ES-I3 (cell line): Measurements from ENCODE around the gene MORN1.

Experiments
- H3K36me3 ChIP-seq: 2 replicates; pipeline ENCODE4 v1.6.1; 2013; ENCODE audit warnings: mild to moderate bottlenecking, low read length, control low read depth, moderate library complexity; ENCODE audit not compliant: insufficient read depth
- H3K4me1 ChIP-seq: 2 replicates; pipeline ENCODE4 v1.6.1; 2013; ENCODE audit warnings: mild to moderate bottlenecking, control low read depth, low read length; ENCODE audit not compliant: insufficient read depth
- H3K9ac ChIP-seq: 2 replicates; pipeline ENCODE4 v1.6.1; 2013; ENCODE audit warnings: low read depth, mild to moderate bottlenecking, low read length, moderate library complexity
- H3K9me3 ChIP-seq: 2 replicates; pipeline ENCODE4 v1.6.1; 2013; ENCODE audit warnings: mild to moderate bottlenecking, low read length, moderate library complexity; ENCODE audit not compliant: control insufficient read depth, insufficient read depth

MORN1 gene

GRCh38 chr1:2313651-2314261, 77.6 kb downstream of the MORN1 start:
- Histone ChIP-seq H3K4me1 (peaks cover 20% of the 10 kb centered on the region; the same call in 1 of the 2 replicates), H3K9ac (peak overlapping the region; percentile 69), H3K36me3 (no peaks in the 10 kb centered on the region), H3K9me3 (no peaks in the 10 kb centered on the region)

GRCh38 chr1:2312515-2313301, 78.6 kb downstream of the MORN1 start:
- Histone ChIP-seq H3K4me1 (peaks cover 20% of the 10 kb centered on the region; the same call in 1 of the 2 replicates), H3K9me3 (no peaks in the 10 kb centered on the region), H3K36me3 (peaks cover 10% of the 10 kb centered on the region), H3K9ac (no peak overlapping the region)

GRCh38 chr1:2312160-2312514, 79.2 kb downstream of the MORN1 start:
- peaks cover 16% of the 10 kb centered on the region for H3K36me3 ChIP-seq
- no peak overlapping the region for H3K9ac ChIP-seq
- peaks cover 18% of the 10 kb centered on the region; the same call in 1 of the 2 replicates for H3K4me1 ChIP-seq

DNA sequence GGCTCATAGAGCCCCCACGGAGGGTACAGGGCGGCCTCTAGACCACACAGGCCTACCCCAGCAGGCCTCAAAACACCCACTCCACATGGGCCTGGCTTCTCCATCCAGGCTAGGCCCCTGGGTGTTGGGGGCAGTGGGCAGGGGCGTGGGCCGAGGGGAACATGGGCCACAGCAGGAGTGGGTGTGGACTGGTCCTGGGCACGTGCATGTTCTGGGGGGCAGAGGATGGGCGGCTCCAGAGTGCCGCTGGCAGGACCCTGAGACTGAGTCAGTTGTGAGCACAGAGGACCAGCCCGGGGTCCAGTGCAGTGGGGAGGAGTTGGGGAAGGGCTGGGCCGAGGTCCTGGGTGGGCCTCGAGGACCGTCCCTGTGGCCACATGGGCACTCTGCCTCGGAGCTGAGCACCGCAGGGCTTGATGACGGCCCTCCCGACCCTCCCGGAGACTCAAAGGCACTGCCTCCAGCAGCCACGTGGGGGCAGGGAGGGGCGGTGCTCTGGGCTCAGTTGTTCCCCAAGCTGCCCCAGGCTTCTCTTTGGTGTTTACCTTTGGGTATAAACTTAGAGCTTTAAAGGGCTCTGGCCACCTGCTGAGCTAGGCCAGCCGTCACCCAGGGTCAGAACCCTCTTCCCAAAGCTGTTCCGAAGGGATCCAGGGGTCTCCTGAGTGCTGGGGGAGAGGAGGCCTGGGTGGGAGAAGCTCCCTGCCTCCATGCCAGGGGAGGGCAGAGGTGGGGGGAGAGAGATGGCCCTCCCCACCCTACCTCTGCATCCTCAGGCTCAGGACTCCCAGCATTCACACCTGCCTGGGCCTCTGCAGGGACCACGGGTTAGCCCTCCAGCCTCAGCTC, 79.9 kb downstream of the MORN1 start:
- Histone ChIP-seq H3K4me1 (peaks cover 13% of the 10 kb centered on the region; the same call in 1 of the 2 replicates), H3K36me3 (peaks cover 18% of the 10 kb centered on the region), H3K9ac (no peak overlapping the region)

More at GRCh38 chr1:2312160-2312514, 79.2 kb downstream of the MORN1 start:
- H3K9me3 ChIP-seq: no peaks in the 10 kb centered on the region

DNA sequence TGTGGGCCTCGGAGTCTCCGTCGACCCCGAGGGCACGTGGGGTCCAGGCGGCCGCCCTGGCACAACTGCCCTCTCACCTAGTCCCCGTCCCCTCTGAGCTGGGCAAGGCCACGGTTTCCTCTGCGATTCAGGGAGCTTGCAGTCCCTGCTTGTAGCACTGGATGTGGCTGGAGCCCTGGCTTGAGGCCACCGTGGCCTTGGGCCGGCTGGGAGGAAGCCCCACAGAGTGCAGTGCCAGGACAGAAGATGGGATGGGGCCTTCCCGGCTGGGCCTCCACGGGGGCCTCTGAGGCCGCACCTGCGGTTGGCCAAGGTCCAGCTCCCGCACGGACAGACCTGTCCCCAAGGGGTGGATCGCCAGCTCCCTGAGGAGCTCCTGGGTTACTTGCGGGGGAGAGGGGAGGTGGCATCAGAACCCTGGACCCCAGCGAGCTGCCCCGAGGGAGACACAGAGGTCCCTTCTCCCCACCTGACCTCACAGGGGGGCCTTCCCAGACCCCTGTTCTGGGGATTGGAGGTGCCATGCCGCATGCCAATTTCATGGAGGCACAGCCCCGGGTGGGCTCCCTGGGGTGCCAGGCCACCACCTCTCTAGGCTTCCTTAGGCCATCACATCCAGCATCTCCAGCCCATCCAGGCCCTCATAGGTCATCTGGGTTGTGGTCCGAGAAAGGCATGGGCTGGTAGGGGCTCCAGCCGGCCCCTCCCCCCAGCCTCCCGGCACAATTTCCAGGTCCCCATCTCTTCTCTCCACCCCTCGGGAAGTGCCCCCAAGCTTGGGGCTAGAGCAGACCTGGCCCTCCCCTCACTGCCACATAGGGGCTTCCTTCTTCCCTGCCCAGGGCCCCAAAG, 80.8 kb downstream of the MORN1 start:
- H3K9ac ChIP-seq: no peak overlapping the region
- H3K36me3 ChIP-seq: peaks cover 18% of the 10 kb centered on the region
- H3K9me3 ChIP-seq: no peaks in the 10 kb centered on the region
- peaks cover 13% of the 10 kb centered on the region; the same call in 1 of the 2 replicates for H3K4me1 ChIP-seq

More for the DNA sequence above, 79.9 kb downstream of the MORN1 start:
- H3K9me3 ChIP-seq: no peaks in the 10 kb centered on the region

- H3K36me3 ChIP-seq: peaks cover 18% of the 10 kb centered on the region
- no peak overlapping the region for H3K9ac ChIP-seq
- H3K4me1 ChIP-seq: peaks cover 12% of the 10 kb centered on the region; the same call in 1 of the 2 replicates
- no peaks in the 10 kb centered on the region for H3K9me3 ChIP-seq
Measured at GRCh38 chr1:2308844-2309243, 82.5 kb downstream of the MORN1 start.

DNA sequence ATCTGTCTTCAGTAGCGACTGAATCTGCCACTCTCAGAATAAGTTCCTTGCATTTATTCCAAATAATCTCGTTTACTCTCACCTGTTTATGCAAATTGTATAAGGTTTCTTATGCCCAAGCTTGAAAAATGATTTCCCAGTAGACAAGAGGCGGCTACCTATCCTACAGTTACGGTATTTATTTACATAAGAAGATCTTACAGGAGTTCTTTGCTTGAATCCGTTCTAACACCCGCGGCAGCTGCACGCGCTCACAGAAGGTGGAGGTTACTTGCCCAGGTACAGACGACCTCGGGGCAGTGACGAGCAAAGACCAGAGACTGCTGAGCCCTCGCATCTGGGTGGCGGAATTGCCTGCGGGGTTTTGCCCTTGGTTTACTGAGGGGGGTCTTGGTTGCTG, 83.4 kb downstream of the MORN1 start:
- no peak overlapping the region for H3K9ac ChIP-seq
- peaks cover 9% of the 10 kb centered on the region; the same call in 1 of the 2 replicates for H3K4me1 ChIP-seq
- peaks cover 18% of the 10 kb centered on the region for H3K36me3 ChIP-seq
- H3K9me3 ChIP-seq: no peaks in the 10 kb centered on the region

DNA sequence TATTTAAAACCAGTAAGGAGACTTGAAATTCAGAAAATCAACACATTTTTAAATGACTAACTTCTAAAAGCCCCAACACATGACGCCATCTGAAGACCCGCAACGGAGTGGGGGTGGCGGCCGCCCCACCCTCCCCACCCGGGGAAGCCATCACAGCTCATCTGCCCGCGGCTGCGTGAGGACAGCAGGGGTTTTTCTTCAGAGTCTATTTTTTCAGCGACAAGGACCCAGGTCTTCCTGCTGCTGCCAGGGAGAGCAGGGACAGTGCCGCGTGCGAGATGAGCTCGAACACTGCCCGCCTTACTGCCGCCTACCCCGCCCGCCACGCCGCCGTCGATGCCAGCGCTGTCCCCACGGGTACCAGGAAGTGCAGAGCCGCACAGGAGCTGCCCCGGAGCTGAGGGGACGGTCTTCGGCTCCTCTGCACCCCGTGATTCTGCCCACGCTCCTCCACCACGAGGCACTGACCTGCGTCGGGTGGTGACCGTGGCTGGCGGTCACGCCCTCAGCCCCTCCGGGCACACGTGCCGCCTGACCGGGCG, 84.2 kb downstream of the MORN1 start:
- peaks cover 20% of the 10 kb centered on the region for H3K36me3 ChIP-seq
- peaks cover 9% of the 10 kb centered on the region; the same call in 1 of the 2 replicates for H3K4me1 ChIP-seq
- H3K9me3 ChIP-seq: no peaks in the 10 kb centered on the region
- no peak overlapping the region for H3K9ac ChIP-seq

DNA sequence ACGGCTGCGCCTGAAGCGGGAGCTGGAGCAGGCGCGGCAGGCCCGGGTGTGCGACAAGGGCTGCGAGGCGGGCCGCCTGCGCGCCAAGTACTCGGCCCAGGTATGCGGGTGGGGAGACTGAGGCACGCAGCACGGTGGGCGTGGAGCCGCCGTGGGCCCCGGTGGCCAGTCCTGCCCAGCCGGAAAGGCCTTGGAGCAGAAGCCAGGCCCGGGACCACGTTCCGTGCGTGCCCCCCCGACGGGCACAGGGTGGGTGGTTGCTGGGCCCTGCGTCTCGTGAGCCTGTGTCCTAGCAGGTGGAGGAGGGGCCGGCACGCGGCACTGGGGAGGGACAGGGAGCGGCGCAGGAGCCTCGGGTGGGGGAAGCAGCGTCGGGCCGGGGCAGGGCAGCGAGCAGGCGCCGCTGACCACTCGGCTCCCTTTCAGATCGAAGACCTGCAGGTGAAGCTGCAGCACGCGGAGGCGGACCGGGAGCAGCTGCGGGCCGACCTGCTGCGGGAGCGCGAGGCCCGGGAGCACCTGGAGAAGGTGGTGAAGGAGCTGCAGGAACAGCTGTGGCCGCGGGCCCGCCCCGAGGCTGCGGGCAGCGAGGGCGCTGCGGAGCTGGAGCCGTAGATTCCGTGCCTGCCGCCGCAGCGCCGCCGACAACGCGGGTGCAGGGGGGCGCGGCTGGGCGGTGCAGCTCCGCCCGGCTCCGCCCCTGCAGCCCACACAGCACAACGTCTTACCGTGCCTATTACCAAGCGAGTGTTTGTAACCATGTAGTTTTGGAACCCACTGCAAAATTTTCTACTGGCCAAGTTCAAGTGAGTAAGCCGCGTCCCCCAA, 85.0 kb downstream of the MORN1 start:
- H3K9me3 ChIP-seq: no peaks in the 10 kb centered on the region
- H3K4me1 ChIP-seq: peaks cover 2% of the 10 kb centered on the region; the same call in 1 of the 2 replicates
- H3K9ac ChIP-seq: no peak overlapping the region
- peaks cover 20% of the 10 kb centered on the region for H3K36me3 ChIP-seq

GRCh38 chr1:2304921-2305681, 86.3 kb downstream of the MORN1 start:
- Histone ChIP-seq H3K9me3 (no peaks in the 10 kb centered on the region), H3K36me3 (peaks cover 20% of the 10 kb centered on the region), H3K4me1 (no peaks in the 10 kb centered on the region; the same call in 1 of the 2 replicates), H3K9ac (no peak overlapping the region)

GRCh38 chr1:2304282-2304681, 87.1 kb downstream of the MORN1 start:
- H3K9ac ChIP-seq: no peak overlapping the region
- H3K9me3 ChIP-seq: no peaks in the 10 kb centered on the region
- H3K36me3 ChIP-seq: peaks cover 20% of the 10 kb centered on the region
- H3K4me1 ChIP-seq: no peaks in the 10 kb centered on the region; the same call in 1 of the 2 replicates

GRCh38 chr1:2303781-2304180, 87.6 kb downstream of the MORN1 start:
- Histone ChIP-seq H3K9me3 (no peaks in the 10 kb centered on the region), H3K4me1 (no peaks in the 10 kb centered on the region; the same call in 1 of the 2 replicates), H3K9ac (no peak overlapping the region), H3K36me3 (peaks cover 20% of the 10 kb centered on the region)
